ENCODE results near the gene CALM3. TPM values are rescaled to one million over a fixed set of nuclear protein-coding genes. Genes with fewer than 3 reads are reported as not detected.

CALM3 gene
- total RNA-seq, 4 donors from 2014 or later: 54.6 to 72.8 (median 63.1) TPM

- DNase-seq (ENCODE audit: low spot score in 2 of 2): no peak
- TF ChIP-seq POLR2A (IDR thresholded peaks at IDR 0.05): no peak
- TF ChIP-seq CTCF (IDR thresholded peaks at IDR 0.05): no peak
- intact Hi-C loops (cut with DNase I; ENCODE audit: low total_unique reads): no loop called here
- H3K4me3 ChIP-seq (ENCODE audit: low read depth, poor library complexity, severe bottlenecking): peak overlapping the region; percentile 17
- WGBS, 2 donors: 7 to 16% methylated on average over 23 to 49 of the region's 49 CpGs
These were observed 38.4 kb downstream of the CALM3 start for GRCh38 chr19:46639358-46640182.

GRCh38 chr19:46640656-46641055 lies 39.5 kb downstream of the CALM3 start:
- intact Hi-C loops (cut with DNase I; ENCODE audit: low total_unique reads): no loop called here
- no peak overlapping the region for H3K4me3 ChIP-seq (ENCODE audit: low read depth, poor library complexity, severe bottlenecking)
- no peak for DNase-seq (ENCODE audit: low spot score in 2 of 2)
- WGBS, 2 donors: 86 to 88% methylated on average over 2 of the region's 2 CpGs
- TF ChIP-seq CTCF (IDR thresholded peaks at IDR 0.05): no peak
- TF ChIP-seq POLR2A (IDR thresholded peaks at IDR 0.05): no peak

- intact Hi-C loops (cut with DNase I; ENCODE audit: low total_unique reads): no loop called here
- 53 to 54% methylated on average over 3 of the region's 3 CpGs for WGBS, 2 donors
- no peak for DNase-seq (ENCODE audit: low spot score in 2 of 2)
- no peak overlapping the region for H3K4me3 ChIP-seq (ENCODE audit: low read depth, poor library complexity, severe bottlenecking)
- TF ChIP-seq POLR2A (IDR thresholded peaks at IDR 0.05) (no peak), CTCF (IDR thresholded peaks at IDR 0.05) (no peak)
These were observed 43.6 kb downstream of the CALM3 start for GRCh38 chr19:46644720-46645119.

GRCh38 chr19:46646402-46646801 lies 45.3 kb downstream of the CALM3 start:
- TF ChIP-seq CTCF (IDR thresholded peaks at IDR 0.05) (no peak), POLR2A (IDR thresholded peaks at IDR 0.05) (no peak)
- WGBS, 2 donors: 81 to 85% methylated on average over 3 of the region's 3 CpGs

GRCh38 chr19:46648060-46648960 lies 47.2 kb downstream of the CALM3 start:
- WGBS, 2 donors: 41 to 56% methylated on average over 25 to 32 of the region's 63 CpGs
- H3K4me3 ChIP-seq (ENCODE audit: low read depth, poor library complexity, severe bottlenecking): no peak overlapping the region
- no peak for DNase-seq (ENCODE audit: low spot score in 2 of 2)
- no peak for TF ChIP-seq POLR2A (IDR thresholded peaks at IDR 0.05)
- TF ChIP-seq CTCF (IDR thresholded peaks at IDR 0.05): no peak
- intact Hi-C loops (cut with DNase I; ENCODE audit: low total_unique reads): no loop called here

More at GRCh38 chr19:46646402-46646801, 45.3 kb downstream of the CALM3 start:
- intact Hi-C loops (cut with DNase I; ENCODE audit: low total_unique reads): no loop called here
- DNase-seq (ENCODE audit: low spot score in 2 of 2): no peak
- H3K4me3 ChIP-seq (ENCODE audit: low read depth, poor library complexity, severe bottlenecking): no peak overlapping the region
